ENCODE results near the gene TSPO. TPM values are rescaled to one million over a fixed set of nuclear protein-coding genes. Genes with fewer than 3 reads are reported as not detected.

Gene TSPO
- polyA plus RNA-seq, 3 donors: 491 to 2,663 (median 2,230) TPM

- Mint-ChIP-seq H3K27ac (peak overlapping the region in 1 of 7 donors; percentile 54), H3K36me3 (peaks cover 21 to 38% of the 10 kb centered on the region in 2 donors), H3K4me3 (peak overlapping the region in 1 of 2 donors; percentile 53), H3K4me1 (peaks cover 30% of the 10 kb centered on the region), H3K27me3 (ENCODE audit: low read depth in 3 of 3) (peaks cover 3 to 6% (median 5%) of the 10 kb centered on the region in 3 donors), H3K9me3 (peaks cover 0 to 2% (median 0%) of the 10 kb centered on the region in 7 donors)
- intact Hi-C loops (cut with micrococcal nuclease): no loop called here
- peak in 2 of 3 donors; percentile 43 to 57 for DNase-seq
- Histone ChIP-seq H2AFZ (ENCODE audit: insufficient read depth, low read depth, low read length, poor library complexity, severe bottlenecking) (peak overlapping the region; percentile 54), H3K36me3 (replicated peaks in 1 of 2; ENCODE audit: control insufficient read depth in 1 of 2, insufficient read depth in 2 of 2, low read length in 2 of 2) (peaks cover 0 to 33% of the 10 kb centered on the region in 2 donors), H3K9me3 (replicated peaks in 1 of 2; ENCODE audit: control insufficient read depth in 1 of 2, insufficient read depth in 1 of 2, low read length in 2 of 2) (no peaks in the 10 kb centered on the region), H3K4me3 (replicated peaks in 1 of 3; ENCODE audit: low read depth in 2 of 3, low read length in 3 of 3) (peak overlapping the region in 1 of 3 experiments; percentile 12), H3K9ac (ENCODE audit: insufficient read depth, low read length, poor library complexity, severe bottlenecking) (peak overlapping the region; percentile 20), H4K20me1 (ENCODE audit: insufficient read depth, low read length) (peaks cover 4% of the 10 kb centered on the region), H3K4me2 (replicated peaks; ENCODE audit: extremely low read depth, low read length, poor library complexity, severe bottlenecking) (peak overlapping the region; percentile 10), H3K27ac (ENCODE audit: low read depth in 1 of 2, low read length in 2 of 2) (no peak overlapping the region), H3K79me2 (ENCODE audit: insufficient read depth, low read length) (no peaks in the 10 kb centered on the region), H3K27me3 (ENCODE audit: control insufficient read depth in 2 of 2, insufficient read depth in 2 of 2, low read length in 2 of 2) (no peaks in the 10 kb centered on the region), H3K4me1 (ENCODE audit: control insufficient read depth in 1 of 2, insufficient read depth in 2 of 2, low read length in 2 of 2) (peaks cover 32 to 37% of the 10 kb centered on the region in 2 donors)
- TF ChIP-seq CTCF (IDR thresholded peaks at IDR 0.05): no peak
- 17% methylated on average over 12 of the region's 16 CpGs for whole genome bisulfite sequencing (ENCODE audit: insufficient coverage)
Measured at GRCh38 chr22:43129426-43130425, 21.6 kb upstream of the TSPO start.

- TF ChIP-seq CTCF (IDR thresholded peaks at IDR 0.05): no peak
- no peak for DNase-seq
- H3K27me3 ChIP-seq (ENCODE audit: control insufficient read depth in 2 of 2, insufficient read depth in 2 of 2, low read length in 2 of 2): no peaks in the 10 kb centered on the region
- H3K4me1 ChIP-seq (ENCODE audit: control insufficient read depth in 1 of 2, insufficient read depth in 2 of 2, low read length in 2 of 2): peaks cover 37 to 43% of the 10 kb centered on the region in 2 donors
- H3K27ac ChIP-seq (ENCODE audit: low read depth in 1 of 2, low read length in 2 of 2): no peak overlapping the region
- Mint-ChIP-seq H3K27me3 (ENCODE audit: low read depth in 3 of 3) (peaks cover 0 to 6% (median 4%) of the 10 kb centered on the region in 3 donors), H3K27ac (peak overlapping the region in 1 of 7 donors; percentile 71), H3K9me3 (peaks cover 0 to 2% (median 0%) of the 10 kb centered on the region in 7 donors), H3K4me1 (peaks cover 32% of the 10 kb centered on the region), H3K4me3 (no peak overlapping the region), H3K36me3 (peaks cover 25 to 53% of the 10 kb centered on the region in 2 donors)
- H4K20me1 ChIP-seq (ENCODE audit: insufficient read depth, low read length): peaks cover 4% of the 10 kb centered on the region
- no peak overlapping the region for H2AFZ ChIP-seq (ENCODE audit: insufficient read depth, low read depth, low read length, poor library complexity, severe bottlenecking)
- no peaks in the 10 kb centered on the region for H3K79me2 ChIP-seq (ENCODE audit: insufficient read depth, low read length)
- no peak overlapping the region for H3K4me3 ChIP-seq (replicated peaks in 1 of 3; ENCODE audit: low read depth in 2 of 3, low read length in 3 of 3)
- intact Hi-C loops (cut with micrococcal nuclease): no loop called here
- WGBS (ENCODE audit: insufficient coverage): 93% methylated on average over 10 of the region's 17 CpGs
- no peaks in the 10 kb centered on the region for H3K9me3 ChIP-seq (replicated peaks in 1 of 2; ENCODE audit: control insufficient read depth in 1 of 2, insufficient read depth in 1 of 2, low read length in 2 of 2)
- peaks cover 8 to 47% of the 10 kb centered on the region in 2 donors for H3K36me3 ChIP-seq (replicated peaks in 1 of 2; ENCODE audit: control insufficient read depth in 1 of 2, insufficient read depth in 2 of 2, low read length in 2 of 2)
- no peak overlapping the region for H3K9ac ChIP-seq (ENCODE audit: insufficient read depth, low read length, poor library complexity, severe bottlenecking)
- no peak overlapping the region for H3K4me2 ChIP-seq (replicated peaks; ENCODE audit: extremely low read depth, low read length, poor library complexity, severe bottlenecking)
Measured at GRCh38 chr22:43131773-43132501, 19.4 kb upstream of the TSPO start.
